A673 (cell line): ENCODE measurements around the gene OLFML1. TPM values are rescaled to one million over a fixed set of nuclear protein-coding genes. Genes with fewer than 3 reads are reported as not detected.
"Not testable (repeated sequence)": the region's sequence is repeated elsewhere in the genome, so short reads cannot be mapped to it uniquely, and the experiment has no call there.

Experiments used
- BruUV-seq: library from RNA; stranded (reverse); fragments of 400-500 nt; replicated peaks from 2 replicates; lab custom pipeline; 2021; lab: Mats Ljungman, UMichigan
- CTCF ChIA-PET: fragments of 300-600 bp; sonication (Branson Sonifier 250); formaldehyde crosslinking; loops from one replicate; lab custom pipeline; 2022; ENCODE audit warnings: antibody characterized with exemption; lab: Charles Lee
- POLR2A ChIA-PET: fragments of 300-600 bp; sonication (Branson Sonifier 250); formaldehyde crosslinking; loops from one replicate; lab custom pipeline; 2022; ENCODE audit warnings: antibody characterized with exemption; ENCODE audit not compliant: low non-redundant PET; lab: Charles Lee
- DNase-seq: peaks from one replicate; pipeline ENCODE4 v3.0.0-alpha.2; 2015; ENCODE audit warnings: low spot score
- H3K27ac ChIP-seq: fragments of 200-600 bp; sonication (generic); 2 replicates; pipeline ENCODE4 v1.5.1; 2016; ENCODE audit warnings: mixed run types, low read depth, mild to moderate bottlenecking, mixed read lengths, antibody characterized with exemption, low read length; ENCODE audit not compliant: poor library complexity, severe bottlenecking
- H3K27me3 ChIP-seq: fragments of 200-600 bp; sonication (generic); replicated peaks from 2 replicates; pipeline ENCODE4 v1.6.1; 2017; ENCODE audit warnings: mixed run types, low read depth, mild to moderate bottlenecking, mixed read lengths, antibody characterized with exemption, low read length; ENCODE audit not compliant: insufficient read depth, poor library complexity
- H3K36me3 ChIP-seq: fragments of 200-600 bp; sonication (generic); 2 replicates; pipeline ENCODE4 v1.6.1; 2016; ENCODE audit warnings: mixed run types, mild to moderate bottlenecking, mixed read lengths, antibody characterized with exemption, low read length; ENCODE audit not compliant: insufficient read depth, poor library complexity, severe bottlenecking
- H3K4me1 ChIP-seq: fragments of 200-600 bp; sonication (generic); 2 replicates; pipeline ENCODE4 v1.6.1; 2017; ENCODE audit warnings: mixed run types, mild to moderate bottlenecking, mixed read lengths, antibody characterized with exemption, low read length; ENCODE audit not compliant: insufficient read depth, poor library complexity, severe bottlenecking
- H3K4me3 ChIP-seq: fragments of 200-600 bp; sonication (generic); 2 replicates; pipeline ENCODE4 v1.5.1; 2016; ENCODE audit warnings: low read depth, mixed run types, mild to moderate bottlenecking, mixed read lengths, low read length; ENCODE audit not compliant: poor library complexity, severe bottlenecking
- H3K9me3 ChIP-seq: fragments of 200-600 bp; sonication (generic); 2 replicates; pipeline ENCODE4 v1.6.1; 2016; ENCODE audit warnings: mixed run types, low read depth, mild to moderate bottlenecking, mixed read lengths, antibody characterized with exemption, low read length; ENCODE audit not compliant: poor library complexity, severe bottlenecking
- EZH2 ChIP-seq: fragments of 200-600 bp; sonication (generic); IDR thresholded peaks from 2 replicates; pipeline ENCODE4 v1.6.1; 2017; ENCODE audit warnings: borderline replicate concordance, low read depth, mild to moderate bottlenecking, mixed read lengths, antibody characterized with exemption, low read length; ENCODE audit not compliant: poor library complexity, severe bottlenecking
- intact Hi-C: fragments of 100-400 bp; cut with micrococcal nuclease; formaldehyde crosslinking; loops from one replicate; pipeline ENCODE4 v1.10.0; 2022; ENCODE audit not compliant: unreplicated experiment
- total RNA-seq: library from RNA; stranded (reverse); gene quantifications from 2 replicates; pipeline ENCODE4 v1.2.3, GENCODE V29; 2021
- TF ChIP-seq, protein P1 (sequence below): fragments of 300-800, 200-600 bp; sonication (generic); conservative IDR thresholded peaks from 2 replicates; pipeline ENCODE4 v1.5.1; 2017; ENCODE audit warnings: low read depth, mild to moderate bottlenecking, antibody characterized with exemption, low read length, moderate library complexity, mixed read lengths

Gene OLFML1
- total RNA-seq, 1 experiment from 2014 or later, result not detected

DNA sequence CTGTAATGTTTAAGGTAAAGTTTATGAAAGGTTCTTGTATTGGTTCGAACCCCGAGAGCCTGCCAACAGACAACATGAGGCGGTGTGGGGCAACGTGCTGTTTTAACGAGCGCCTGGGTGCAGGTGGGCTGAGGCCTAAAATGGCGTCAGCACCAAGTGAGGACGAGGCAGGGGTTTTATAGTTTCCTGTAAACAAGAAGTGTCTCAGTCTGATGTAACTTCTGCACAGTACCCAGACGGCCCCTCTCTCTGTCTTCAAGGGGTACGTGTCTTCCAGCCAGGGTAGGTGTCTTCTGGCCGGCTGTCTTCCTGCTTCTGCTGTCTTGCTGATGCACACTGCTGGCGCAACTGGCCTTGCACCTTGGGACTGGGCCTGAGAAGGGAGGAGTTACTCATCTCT, 31.2 kb downstream of the OLFML1 start:
- no TSS peak for BruUV-seq
- ChIA-PET CTCF (no interaction called here), POLR2A (no interaction called here)
- H3K27ac ChIP-seq, result no peak overlapping the region
- TF ChIP-seq, protein P1, sequence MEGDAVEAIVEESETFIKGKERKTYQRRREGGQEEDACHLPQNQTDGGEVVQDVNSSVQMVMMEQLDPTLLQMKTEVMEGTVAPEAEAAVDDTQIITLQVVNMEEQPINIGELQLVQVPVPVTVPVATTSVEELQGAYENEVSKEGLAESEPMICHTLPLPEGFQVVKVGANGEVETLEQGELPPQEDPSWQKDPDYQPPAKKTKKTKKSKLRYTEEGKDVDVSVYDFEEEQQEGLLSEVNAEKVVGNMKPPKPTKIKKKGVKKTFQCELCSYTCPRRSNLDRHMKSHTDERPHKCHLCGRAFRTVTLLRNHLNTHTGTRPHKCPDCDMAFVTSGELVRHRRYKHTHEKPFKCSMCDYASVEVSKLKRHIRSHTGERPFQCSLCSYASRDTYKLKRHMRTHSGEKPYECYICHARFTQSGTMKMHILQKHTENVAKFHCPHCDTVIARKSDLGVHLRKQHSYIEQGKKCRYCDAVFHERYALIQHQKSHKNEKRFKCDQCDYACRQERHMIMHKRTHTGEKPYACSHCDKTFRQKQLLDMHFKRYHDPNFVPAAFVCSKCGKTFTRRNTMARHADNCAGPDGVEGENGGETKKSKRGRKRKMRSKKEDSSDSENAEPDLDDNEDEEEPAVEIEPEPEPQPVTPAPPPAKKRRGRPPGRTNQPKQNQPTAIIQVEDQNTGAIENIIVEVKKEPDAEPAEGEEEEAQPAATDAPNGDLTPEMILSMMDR, result no peak
- no peak for TF ChIP-seq EZH2
- H3K27me3 ChIP-seq, result peaks cover 20% of the 10 kb centered on the region
- H3K4me1 ChIP-seq, result peaks cover 8% of the 10 kb centered on the region
- H3K36me3 ChIP-seq, result no peaks in the 10 kb centered on the region
- H3K4me3 ChIP-seq, result no peak overlapping the region
- H3K9me3 ChIP-seq, result no peaks in the 10 kb centered on the region
- intact Hi-C loops, result no loop called here
- no peak for DNase-seq

DNA sequence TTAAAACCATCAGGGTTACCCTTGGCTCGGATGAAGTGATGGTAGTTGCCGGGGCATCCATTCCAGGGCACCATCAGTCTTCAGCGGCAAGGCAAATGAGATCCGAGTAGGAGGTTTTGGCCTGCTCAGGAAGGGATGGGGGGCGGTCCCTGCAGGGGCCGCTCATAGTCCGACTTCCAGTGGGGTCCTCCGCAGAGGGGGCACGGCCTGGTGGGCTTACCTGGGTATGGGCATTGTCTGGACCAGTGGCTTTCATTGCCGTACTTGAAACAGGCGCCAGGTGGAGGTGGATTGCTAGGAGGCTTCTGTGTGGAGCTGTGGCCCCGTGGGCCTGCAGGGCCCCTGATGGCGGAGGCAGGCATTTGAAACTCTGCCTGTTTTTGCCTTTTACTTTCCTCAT, 32.4 kb downstream of the OLFML1 start:
- POLR2A ChIA-PET, H3K36me3 ChIP-seq, H3K27ac ChIP-seq, H3K4me3 ChIP-seq, CTCF ChIA-PET, intact Hi-C loops, H3K4me1 ChIP-seq, H3K9me3 ChIP-seq, DNase-seq, BruUV-seq: not testable (repeated sequence)
- peaks cover 20% of the 10 kb centered on the region for H3K27me3 ChIP-seq

DNA sequence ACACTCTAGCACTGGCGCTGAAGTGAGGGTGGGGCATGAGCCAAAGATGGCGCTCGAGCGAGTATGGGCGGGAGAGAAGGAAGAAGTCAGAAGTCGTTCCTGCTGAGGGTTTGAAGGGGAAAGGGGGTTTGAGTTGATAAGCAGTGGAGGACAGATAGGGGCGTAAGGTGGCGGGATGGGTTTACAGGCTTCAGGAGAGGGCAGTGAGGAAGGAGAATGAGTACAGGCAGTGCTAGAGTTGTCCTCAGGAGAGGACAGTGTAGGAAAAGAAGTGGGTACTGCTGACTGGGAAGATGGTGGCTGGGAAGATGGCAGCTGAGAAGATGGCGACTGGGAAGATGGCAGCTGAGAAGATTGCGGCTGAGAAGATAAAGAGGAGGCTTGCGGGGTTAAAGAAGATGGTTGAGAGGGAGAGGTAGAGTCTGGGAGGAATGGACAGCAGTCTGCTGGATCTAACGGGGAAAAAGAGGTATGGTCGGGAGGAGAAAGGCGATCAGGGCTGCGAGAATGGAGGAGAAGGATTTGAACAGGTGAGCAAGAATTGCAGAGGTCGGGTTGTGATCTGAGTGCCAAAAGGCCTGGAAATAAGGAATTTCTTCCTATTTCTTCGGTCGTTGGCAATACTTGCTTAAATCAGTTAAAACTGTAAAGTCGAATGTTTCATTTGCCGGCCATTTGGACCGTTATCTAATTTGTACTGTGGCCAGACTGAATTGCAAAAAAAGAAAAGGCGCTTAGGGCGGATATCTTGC, 33.7 kb downstream of the OLFML1 start:
- intact Hi-C loops, result no loop called here
- Histone ChIP-seq H3K27ac (no peak overlapping the region), H3K4me3 (no peak overlapping the region), H3K36me3 (no peaks in the 10 kb centered on the region), H3K27me3 (peaks cover 18% of the 10 kb centered on the region), H3K4me1 (peaks cover 8% of the 10 kb centered on the region), H3K9me3 (no peaks in the 10 kb centered on the region)
- no peak for DNase-seq
- TF ChIP-seq, protein P1, result no peak
- TF ChIP-seq EZH2, result no peak
- ChIA-PET CTCF (no interaction called here), POLR2A (no interaction called here)
- no TSS peak for BruUV-seq
